ENCODE measurements around the gene RBFA.
"Not testable (repeated sequence)": the region's sequence is repeated elsewhere in the genome, so short reads cannot be mapped to it uniquely, and the experiment has no call there.

RBFA gene, protein sequence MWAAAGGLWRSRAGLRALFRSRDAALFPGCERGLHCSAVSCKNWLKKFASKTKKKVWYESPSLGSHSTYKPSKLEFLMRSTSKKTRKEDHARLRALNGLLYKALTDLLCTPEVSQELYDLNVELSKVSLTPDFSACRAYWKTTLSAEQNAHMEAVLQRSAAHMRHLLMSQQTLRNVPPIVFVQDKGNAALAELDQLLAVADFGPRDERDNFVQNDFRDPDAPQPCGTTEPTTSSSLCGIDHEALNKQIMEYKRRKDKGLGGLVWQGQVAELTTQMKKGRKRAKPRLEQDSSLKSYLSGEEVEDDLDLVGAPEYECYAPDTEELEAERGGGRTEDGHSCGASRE

DNA sequence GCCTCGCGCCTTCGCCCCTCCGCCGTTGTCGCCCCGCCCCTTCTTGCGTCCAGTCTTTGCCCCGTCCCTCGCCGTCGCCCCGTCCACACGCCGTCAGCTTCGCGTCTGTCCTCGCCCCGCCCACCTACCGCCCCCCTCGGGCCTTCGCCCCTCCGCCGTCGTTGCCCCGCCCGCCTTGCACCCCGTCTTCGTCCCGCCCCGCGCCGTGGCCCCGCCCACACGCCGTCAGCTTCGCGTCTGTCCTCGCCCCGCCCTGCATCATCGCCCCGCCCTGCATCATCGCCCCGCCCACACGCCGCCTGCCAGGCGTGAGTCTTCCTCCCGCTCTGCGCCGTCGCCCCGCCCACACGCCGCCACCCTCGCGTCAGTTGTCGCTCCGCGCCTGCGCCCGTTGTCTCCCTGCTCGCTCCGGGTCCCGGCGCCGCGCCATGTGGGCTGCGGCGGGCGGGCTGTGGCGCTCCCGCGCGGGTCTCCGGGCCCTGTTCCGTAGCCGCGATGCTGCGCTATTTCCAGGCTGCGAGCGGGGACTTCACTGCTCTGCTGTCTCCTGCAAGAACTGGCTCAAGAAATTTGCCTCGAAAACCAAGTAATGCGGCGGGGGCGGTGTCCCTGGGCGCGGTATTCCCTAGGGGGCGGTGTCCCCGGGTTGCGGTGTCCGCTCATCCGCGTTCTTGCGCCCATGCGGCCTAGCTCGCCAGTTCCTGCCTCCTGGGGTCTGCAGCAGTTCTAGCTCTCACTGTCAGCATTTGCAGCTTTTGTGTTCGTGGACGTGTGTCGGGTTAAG, at the start of gene RBFA:
Gene RBFA, plus strand, starts transcription at position 367 of the 784 bp plus-strand sequence. Its CDS starts 62 bp downstream, at position 429.
- peak; percentile 97 for DNase-seq

DNA sequence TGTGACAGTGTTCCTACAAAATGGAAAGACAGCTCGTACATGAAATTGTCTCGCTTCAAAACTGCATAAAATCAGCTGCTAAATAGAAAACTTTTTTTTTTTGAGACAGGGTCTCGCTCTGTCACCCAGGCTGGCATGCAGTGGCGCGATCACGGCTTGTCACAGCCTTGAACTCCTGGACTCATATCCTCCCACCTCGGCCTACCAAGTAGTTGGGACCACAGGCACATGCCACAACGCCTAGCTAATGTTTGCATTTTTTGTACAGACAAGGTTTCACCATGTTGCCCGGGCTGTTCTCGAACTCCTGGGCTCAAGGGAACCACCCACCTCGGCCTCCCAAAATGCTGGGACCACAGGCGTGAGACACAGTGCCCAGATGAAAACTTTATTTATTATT, 49.1 kb upstream of the RBFA start:
- no peak for DNase-seq

DNA sequence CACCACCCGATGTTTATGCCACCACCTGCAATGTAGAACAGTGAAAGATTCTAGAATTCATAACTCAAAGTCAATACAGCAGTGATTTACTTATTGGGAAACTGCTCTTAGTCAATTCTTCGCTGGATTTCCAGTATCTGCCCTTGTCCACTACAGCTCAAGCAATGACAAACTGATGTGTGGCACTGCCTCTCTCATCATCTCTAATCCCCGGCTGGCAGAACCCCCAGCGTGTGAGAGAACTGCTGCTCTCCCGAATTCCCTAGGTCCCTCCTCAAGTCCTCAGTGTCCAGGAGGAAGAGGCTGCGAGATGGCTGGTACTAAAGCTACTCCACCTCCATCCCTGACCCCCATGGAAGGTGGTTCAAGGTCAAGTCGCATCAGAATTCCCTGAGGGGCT, 47.5 kb upstream of the RBFA start:
- DNase-seq, result no peak

DNA sequence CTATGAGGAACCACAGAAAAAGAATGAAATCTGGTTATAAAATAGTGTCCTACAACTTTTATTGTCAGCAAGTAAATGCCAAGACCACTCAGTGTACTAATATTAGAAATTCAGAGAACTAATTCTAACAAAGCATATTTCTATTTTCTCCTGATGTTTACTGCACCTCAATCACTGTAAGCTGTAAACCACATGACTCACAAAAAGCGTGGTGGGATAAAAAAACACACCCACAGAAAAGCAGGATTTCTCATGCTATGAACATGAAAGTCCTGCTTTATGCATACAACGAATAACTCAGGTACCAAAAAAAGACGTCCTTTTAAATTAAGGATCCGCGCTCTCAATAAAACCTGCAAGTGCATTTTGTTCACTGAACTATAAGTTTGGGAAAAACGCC, 46.7 kb upstream of the RBFA start:
- DNase-seq, result no peak

DNA sequence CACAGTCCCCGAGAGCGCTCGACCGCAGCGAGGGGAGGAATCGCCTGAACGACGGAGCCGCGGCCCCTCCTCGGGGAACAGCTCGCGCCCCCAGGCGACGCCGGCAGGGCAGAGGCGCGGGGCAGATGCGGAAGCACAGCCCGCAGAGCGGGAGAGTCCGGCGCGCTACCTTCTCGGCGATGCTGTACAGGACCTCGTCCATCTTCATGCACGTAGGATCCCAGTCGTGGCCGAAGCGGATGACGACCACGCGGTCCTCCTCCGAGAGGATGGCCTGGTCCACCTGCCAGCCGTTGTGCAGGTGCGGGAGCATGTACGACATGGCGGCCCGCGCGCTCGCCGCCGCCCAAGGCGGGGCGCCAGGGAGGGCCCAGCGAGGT, 46.2 kb upstream of the RBFA start:
- DNase-seq, result peak; percentile 15

DNA sequence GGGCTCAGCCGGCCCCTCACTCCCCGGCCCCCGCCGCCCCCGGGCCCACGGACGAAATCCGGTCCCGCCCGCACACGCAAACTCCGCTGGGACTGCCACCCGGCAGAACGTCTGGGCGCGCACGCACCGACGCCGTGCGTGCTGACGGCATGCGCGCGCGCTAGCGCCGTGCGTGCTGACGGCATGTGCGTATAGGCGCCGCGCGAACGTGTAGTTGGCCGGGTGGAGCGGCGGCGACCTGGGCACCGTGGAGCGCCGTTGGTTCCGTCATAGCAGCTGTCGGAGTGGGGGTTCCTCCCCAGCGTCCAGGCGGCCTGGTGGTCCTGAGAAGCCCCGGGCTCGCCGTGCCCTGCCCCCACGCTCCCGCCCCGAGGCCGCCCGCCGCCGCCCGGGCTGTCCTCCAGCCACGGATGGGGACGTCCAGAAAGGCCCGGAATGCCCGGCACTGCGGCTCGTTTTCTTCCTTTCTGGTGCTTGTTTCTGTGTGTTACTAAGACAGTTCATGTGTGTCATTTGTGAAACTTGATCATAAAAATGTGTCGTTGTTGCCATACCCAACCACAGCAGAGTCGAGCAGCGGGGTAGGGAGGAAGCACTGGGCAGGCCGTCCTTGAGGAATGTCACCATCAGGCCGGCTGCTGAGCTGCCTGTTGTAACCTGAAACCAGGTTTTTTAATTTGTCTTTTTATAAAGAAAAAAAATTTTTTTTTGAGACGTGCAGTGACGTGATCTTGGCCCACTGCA, 45.6 kb upstream of the RBFA start, which contains the start of gene TXNL4A:
Gene TXNL4A, minus strand, starts transcription at position 113 of the 744 bp plus-strand sequence. CDS start 171 bp downstream, outside the sequence.
- peak; percentile 58 for DNase-seq

DNA sequence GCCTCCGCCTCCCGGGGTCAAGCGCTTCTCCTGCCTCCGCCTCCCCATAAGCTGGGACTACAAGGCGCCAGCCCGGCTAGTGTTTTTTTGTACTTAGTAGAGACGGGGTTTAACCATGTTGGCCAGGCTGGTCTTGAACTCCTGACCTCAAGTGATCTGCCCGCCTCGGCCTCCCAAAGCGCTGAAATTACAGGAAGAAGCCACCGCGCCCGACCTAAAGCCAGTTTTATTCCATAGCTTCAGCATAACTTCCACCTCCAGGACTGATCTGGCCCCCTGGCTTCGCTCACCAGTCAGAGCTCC, 45.1 kb upstream of the RBFA start:
- DNase-seq, result no peak

DNA sequence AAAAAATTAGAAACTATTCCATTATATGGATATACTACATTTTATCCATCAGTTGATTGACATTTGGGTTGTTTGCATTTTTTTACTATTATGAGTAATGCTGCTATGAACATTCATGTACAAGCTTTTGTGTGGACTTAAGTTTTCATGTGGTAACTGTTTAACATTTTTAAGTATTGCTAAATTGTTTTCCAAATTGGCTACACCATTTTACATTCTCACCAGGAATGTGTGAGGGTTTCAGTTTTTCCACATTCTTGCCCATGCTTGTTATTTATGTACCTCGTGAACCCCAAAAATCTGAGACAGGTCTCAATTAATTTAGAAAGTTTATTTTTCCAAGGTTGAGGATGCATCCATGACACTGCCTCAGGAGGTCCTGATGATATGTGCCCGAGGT, 42.7 kb upstream of the RBFA start:
- DNase-seq, result no peak

DNA sequence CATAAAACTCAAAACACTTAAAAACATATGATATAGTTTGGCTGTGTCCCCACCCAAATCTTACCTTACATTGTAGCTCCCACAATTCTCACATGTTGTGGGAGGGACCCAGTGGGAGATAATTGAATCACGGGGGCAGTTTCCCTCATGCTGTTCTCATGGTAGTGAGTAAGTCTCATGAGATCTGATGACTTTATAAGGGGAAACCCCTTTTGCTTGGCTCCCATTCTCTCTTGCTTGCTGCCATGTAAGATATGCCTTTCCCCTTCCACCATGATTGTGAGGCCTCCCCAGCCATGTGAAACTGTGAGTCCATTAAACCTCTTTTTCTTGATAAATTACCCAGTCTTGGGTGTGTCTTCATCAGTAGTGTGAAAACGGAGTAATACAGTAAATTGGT, 34.5 kb upstream of the RBFA start:
- DNase-seq, result not testable (repeated sequence)

DNA sequence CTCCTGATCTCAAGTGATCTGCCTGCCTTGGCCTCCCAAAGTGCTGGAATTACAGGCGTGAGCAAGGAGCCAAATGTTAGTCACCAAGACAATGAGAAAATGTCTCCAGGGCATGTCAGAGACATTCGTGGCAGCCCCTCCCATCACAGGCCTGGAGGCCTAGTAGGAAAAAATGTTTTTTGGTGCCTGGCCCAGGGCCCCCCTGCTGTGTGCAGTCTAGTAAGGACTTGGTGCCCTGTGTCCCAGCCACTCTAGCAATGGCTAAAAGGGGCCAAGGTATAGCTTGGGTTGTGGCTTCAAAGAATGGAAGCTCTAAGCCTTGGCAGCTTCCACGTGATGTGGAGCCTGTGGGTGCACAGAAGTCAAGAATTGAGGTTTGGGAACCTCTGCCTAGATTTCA, 33.4 kb upstream of the RBFA start:
- DNase-seq, result no peak

DNA sequence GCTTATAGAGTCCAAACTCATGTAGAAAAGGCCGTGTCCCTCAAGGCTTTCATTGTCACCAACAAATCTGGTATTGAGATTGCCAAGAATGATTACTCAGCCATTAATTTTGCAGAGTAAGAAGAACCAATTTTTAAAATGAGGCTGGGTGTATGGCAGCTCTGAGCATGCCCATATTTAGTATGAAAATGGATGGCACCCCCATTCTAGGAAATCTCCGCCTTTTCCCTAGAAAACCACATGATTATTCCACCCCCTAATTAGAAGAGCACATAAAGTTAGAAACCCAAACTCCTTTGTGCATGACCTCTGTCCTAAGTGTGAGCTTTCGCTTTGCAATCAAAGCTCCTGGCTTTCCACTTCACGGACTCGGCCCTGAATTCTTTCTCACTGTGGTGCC, 31.8 kb upstream of the RBFA start:
- no peak for DNase-seq

DNA sequence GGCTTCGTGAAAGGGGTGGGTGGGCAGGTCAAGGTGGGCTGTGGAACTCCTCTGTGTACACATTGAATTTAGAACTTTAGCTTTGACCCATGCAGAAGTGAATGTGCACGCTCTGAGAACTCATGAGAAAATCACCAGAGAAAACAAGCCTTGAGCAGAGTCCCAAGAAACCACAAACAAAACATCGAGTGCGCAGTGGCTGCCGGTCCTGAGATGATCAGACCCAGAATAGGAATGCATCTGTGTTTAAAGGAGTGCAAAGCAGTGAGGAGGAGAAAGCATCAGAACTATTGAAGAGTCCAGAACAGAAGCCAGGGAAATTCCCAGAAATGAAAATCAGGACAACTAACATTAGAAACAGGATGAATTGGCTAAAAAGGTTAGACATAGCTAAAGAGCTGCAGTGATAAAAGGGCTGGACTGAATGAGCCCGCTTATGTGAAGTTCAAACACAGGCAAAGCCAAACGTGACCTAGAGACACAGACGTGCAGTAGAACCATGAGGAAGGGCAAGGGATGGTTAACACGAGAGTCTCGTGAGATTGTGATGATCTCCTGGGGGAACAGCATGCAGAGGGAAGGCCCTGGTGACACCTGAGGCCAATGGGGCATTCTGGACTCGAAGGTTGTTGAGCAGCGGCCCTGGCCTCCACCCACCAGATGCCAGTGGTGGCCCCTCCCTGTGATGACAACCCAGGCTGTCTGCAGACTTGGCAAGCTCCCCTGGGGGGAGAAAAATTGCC, 29.5 kb upstream of the RBFA start:
- no peak for DNase-seq

DNA sequence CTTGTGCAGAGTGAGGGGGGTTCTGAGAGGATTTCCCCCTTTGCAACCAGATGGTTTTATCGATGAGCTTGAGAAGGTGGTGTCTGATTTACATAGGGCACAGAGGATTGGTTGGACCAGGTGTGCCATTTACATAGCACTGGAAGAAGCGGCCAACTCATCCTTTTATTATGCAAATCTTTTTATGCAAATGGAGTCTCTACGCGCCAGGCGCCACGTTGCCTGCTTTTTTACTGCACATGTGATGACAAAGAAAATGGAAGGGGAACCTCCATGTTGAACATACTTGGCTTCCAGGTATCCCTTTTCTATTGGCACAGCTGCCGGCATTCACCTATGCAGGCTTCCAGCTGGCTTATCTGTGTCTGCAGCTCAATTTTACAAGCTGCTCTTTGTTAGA, 27.5 kb upstream of the RBFA start:
- DNase-seq, result no peak

DNA sequence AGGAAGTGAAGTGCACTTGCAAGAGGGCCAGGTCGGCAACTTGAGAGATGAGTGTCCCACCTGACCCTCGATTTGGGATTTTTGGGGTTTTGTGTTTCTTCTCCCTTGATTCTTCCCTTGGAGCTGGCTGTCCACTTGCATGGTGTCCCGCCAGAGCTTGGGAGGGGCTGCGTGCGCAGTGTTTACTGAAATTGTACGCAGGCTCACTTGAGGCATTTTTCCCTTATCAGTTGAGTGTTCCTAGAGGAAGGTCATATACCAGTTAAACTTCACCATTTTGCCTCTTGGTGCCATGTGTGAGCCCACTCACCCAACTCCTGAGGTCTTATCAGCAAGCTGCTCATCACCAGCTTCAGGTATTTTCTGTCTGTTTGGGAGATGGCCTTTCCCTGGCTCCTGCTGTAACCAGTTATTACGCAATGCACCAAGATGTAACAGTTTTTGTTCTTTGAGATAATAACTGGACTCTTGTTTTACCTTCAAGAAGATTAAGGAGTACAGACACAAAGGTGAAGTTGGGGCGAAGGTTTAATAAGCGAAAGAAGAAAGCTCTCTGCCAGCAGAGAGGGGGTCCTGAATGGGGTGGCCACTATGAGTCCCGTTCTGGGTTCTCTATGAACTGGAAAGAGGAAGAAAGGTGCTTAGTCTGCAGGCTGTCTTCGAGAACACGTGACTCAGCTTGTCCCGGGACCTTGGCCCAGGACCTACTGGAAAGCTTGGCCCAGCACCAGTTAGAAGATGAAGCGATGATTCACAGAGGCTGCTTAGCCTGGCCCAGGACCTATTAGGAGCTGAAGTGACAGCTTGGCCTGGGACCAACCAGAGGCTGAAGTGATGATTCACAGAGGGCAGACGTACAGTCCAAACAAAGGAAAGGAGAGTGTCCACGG, 24.3 kb upstream of the RBFA start:
- DNase-seq, result no peak

DNA sequence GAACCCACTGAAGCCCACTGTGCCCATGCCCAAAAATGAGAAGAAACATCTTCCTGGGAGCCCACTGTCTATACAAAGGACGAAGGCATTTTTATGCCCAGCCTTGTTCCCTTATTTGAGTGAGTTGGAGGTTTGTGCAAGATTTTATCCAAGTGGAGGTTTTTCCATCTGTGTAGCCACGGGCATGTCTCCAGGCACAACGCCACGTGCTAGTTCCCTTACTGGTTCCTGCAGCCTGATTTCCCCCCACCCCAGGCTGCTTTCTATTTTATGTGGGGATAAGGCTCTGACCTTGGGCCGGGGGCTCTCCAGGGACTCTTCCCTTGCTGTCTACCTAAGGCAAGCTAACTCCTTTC, 23.7 kb upstream of the RBFA start:
- DNase-seq, result no peak

DNA sequence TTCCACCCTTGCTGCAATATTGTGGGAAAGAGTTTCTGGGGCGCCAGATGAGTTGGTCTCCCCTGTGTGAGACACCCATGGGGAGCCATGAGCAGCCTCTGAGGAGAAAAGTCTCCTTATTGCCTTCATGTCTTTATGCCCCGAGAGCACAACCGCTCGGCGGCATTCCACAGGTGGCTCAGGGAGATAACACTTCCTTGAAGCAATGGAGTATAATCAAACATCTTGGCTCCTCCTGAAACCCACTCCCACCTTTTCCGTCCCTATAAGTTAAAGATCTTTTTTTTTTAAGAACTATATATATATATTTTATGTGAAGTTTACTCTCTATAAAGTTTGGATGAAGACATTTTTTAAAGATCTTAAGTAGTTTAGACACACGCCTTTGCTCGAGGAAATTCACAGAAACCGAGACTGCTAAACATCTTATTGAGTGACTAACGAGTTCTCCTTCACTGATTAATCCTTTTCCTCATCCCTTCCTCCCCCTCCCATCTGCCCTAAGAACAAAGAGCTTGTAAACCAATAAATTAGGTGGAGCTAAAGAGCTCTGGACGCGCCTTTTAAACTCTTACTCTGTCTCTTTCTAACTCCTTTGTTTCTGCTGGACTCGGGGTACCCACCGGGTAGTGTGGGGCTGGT, 22.6 kb upstream of the RBFA start:
- DNase-seq, result not testable (repeated sequence)

DNA sequence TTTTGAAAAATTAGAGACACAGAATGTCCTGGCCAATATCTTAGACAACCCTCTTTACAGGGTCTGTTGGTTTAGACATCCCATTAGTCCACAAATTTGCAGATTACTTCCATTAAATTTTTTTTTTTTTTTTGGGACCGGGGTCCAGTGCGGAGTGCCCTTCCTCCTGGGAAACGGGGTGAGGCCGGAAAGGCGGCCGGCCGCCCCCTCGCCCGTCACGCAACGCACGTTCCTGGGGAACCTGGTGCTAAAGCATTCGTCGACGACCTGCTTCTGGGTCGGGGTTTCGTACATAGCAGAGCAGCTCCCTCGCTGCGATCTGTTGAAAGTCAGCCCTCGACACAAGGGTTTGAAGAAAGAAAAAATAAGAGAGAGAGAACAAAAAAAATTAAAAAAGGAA, 21.5 kb upstream of the RBFA start:
- DNase-seq, result no peak

DNA sequence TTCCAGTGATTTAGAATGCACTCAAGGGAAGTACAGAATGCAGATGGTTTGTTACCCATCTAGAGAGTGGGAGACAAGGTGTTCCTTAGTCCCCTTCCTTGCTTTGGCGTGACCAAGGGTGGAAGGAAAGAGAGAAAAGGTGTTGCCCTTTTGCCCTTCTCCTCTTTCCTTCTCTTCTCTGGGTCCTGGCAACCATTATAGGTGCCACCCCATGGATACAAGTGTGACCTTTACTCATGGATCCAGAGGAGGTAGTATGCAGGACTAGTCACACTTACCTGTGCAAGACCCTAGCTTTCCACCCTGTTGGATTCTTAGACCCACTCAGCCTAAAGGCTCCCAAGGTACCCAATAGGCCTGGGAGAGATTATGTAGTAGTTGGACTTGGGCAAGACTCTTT, 11.6 kb upstream of the RBFA start:
- no peak for DNase-seq

DNA sequence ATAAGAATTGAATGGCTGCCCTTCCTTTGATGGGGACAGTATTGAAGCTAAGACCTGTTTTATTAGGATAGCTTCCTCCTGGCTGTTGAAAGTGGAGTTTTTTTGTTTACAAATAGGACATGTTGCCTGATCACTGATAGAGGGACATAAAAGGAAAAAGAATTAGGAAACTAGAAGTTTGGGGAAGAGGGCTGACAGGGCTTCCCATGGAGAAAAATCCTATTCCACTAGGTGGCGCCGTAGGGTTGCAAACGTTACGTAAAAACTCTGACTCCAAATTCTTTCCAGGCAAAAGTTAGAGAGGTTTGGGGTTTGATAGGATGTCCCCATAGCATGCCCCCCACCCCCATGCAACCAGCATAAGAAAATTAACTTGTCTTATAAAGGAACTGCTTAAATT, 11.1 kb upstream of the RBFA start:
- no peak for DNase-seq

DNA sequence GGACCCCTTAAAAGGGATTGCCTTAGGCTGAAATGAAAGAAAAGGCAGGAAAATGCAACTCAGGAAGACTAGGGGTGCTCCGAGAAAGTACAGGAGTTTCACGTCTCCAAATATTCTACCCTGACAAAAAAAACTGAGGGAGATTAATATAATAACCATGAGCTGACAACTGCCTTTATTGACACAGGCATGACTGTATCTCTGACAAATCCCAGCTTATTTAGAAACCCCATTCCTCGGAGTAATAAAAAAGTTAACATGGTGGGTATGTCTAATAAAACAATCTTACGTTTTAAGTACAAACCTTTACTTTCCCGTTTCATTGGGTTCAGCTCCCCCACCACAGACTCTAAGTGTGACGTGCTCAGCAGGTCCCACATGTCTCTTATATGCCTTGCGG, 7.9 kb upstream of the RBFA start:
- DNase-seq, result no peak

DNA sequence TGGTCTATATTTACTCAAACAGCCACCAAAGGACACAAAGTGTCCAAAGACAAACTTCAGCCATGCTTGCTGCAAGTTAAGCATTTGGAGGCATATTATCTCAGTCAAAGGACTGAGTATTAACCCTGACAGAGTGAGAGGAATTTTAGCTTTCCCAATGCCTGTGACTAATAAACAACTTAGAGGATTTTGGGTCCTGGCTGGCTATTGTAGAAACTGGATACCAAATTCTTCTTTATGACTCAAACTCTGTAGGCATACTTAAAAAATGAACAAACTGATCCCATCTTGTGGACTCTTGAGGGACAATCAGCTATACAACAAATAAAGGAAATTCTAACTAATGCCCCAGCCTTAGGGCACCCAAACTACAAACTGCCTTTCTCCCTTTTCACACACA, 6.5 kb upstream of the RBFA start:
- not testable (repeated sequence) for DNase-seq

DNA sequence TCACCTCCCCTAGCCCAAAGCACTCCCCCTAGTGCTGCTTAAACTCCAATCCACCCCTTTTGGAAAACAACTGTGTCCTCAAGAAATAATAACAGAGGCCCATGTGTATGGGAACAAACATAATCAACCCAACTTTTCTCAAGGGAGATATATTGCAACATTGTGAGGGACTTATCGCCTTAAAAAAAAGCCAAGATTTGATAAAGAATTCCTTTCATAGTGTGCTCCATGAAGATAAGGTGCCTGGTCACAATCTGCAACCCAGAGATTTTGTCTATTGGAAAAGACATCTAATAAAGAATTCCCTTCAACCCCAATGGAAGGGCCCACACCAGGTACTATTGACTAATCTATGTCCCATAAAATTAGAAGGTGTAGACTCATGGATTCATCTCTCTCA, 4.5 kb upstream of the RBFA start:
- DNase-seq, result no peak

Data from NCI-H510A (cell line).